GM23338 (cell line): ENCODE results near the gene RPRML. TPM values are rescaled to one million over a fixed set of nuclear protein-coding genes. Genes with fewer than 3 reads are reported as not detected.

ENCODE experiments used
- ATAC-seq: fragments of 200-7000 bp; cut with Tn5 transposase; 3 replicates; pipeline ENCODE4 v1.9.1; 2020
- DNase-seq: peaks from one replicate; pipeline ENCODE4 v3.0.0-alpha.2; 2015; ENCODE audit warnings: low spot score
- H2AFZ ChIP-seq: fragments of 200-600 bp; sonication (generic); 2 replicates; pipeline ENCODE4 v1.8.0; 2016; ENCODE audit warnings: antibody characterized with exemption, mild to moderate bottlenecking, moderate library complexity
- H3F3A ChIP-seq: fragments of 200-600 bp; sonication (generic); replicated peaks from 2 replicates; pipeline ENCODE4 v1.8.0; 2017; ENCODE audit warnings: antibody characterized with exemption, mixed run types, low read depth
- H3K27ac ChIP-seq: fragments of 200-600 bp; sonication (generic); 2 replicates; pipeline ENCODE4 v1.6.1; 2016; ENCODE audit warnings: low read depth
- H3K27me3 ChIP-seq: fragments of 200-600 bp; sonication (generic); 2 replicates; pipeline ENCODE4 v1.8.0; 2016; ENCODE audit warnings: mild to moderate bottlenecking, mixed run types, moderate library complexity; ENCODE audit not compliant: insufficient read depth
- H3K36me3 ChIP-seq: fragments of 200-600 bp; sonication (generic); 2 replicates; pipeline ENCODE4 v1.8.0; 2016; ENCODE audit warnings: mild to moderate bottlenecking; ENCODE audit not compliant: insufficient read depth
- H3K4me1 ChIP-seq: fragments of 200-600 bp; sonication (generic); 2 replicates; pipeline ENCODE4 v1.8.0; 2016; ENCODE audit warnings: mild to moderate bottlenecking, moderate library complexity; ENCODE audit not compliant: insufficient read depth
- H3K4me2 ChIP-seq: fragments of 200-600 bp; sonication (generic); 2 replicates; pipeline ENCODE4 v1.7.1; 2017; ENCODE audit warnings: mixed run types
- H3K4me3 ChIP-seq: fragments of 200-600 bp; sonication (generic); 2 replicates; pipeline ENCODE4 v1.6.1; 2016; ENCODE audit warnings: mixed run types
- H3K79me2 ChIP-seq: fragments of 200-600 bp; sonication (generic); replicated peaks from 2 replicates; pipeline ENCODE4 v1.8.0; 2017; ENCODE audit warnings: mild to moderate bottlenecking; ENCODE audit not compliant: insufficient read depth
- H3K9me2 ChIP-seq: fragments of 200-600 bp; sonication (generic); 2 replicates; pipeline ENCODE4 v1.8.0; 2017; ENCODE audit not compliant: insufficient read depth
- H4K20me1 ChIP-seq: fragments of 200-600 bp; sonication (generic); replicated peaks from 2 replicates; pipeline ENCODE4 v1.8.0; 2017; ENCODE audit warnings: mild to moderate bottlenecking; ENCODE audit not compliant: insufficient read depth
- H3K27ac Mint-ChIP-seq: 2 replicates; pipeline ENCODE4 v1.8.0; 2020; ENCODE audit warnings: inconsistent platforms, mild to moderate bottlenecking, moderate library complexity, mixed read lengths
- H3K27me3 Mint-ChIP-seq: 3 replicates; pipeline ENCODE4 v1.8.0; 2022; ENCODE audit warnings: low read depth, mild to moderate bottlenecking, moderate library complexity, mixed read lengths, inconsistent platforms; ENCODE audit not compliant: insufficient read depth, poor library complexity
- H3K36me3 Mint-ChIP-seq: 3 replicates; pipeline ENCODE4 v1.8.0; 2021; ENCODE audit warnings: low read depth, mild to moderate bottlenecking, inconsistent platforms, moderate library complexity, mixed read lengths
- H3K4me1 Mint-ChIP-seq: 3 replicates; pipeline ENCODE4 v1.8.0; 2020; ENCODE audit warnings: mild to moderate bottlenecking, inconsistent platforms, mixed read lengths
- H3K4me3 Mint-ChIP-seq: 3 replicates; pipeline ENCODE4 v1.8.0; 2021; ENCODE audit warnings: moderate library complexity, mild to moderate bottlenecking, inconsistent platforms, mixed read lengths
- H3K9me3 Mint-ChIP-seq: 3 replicates; pipeline ENCODE4 v1.8.0; 2020; ENCODE audit warnings: moderate library complexity, mild to moderate bottlenecking, inconsistent platforms, mixed read lengths
- CREB1 ChIP-seq: fragments of 250-450 bp; sonication (Bioruptor Pico); IDR thresholded peaks from 2 replicates; pipeline ENCODE4 v1.5.0; 2020; ENCODE audit warnings: low read depth, mild to moderate bottlenecking, moderate library complexity
- CTCF ChIP-seq, 2 experiments: fragments of 200-600 bp in 1 of 2; sonication (generic) in 1 of 2; conservative IDR thresholded peaks; 2 replicates each; pipeline versions ENCODE4 v1.5.1 to v1.6.1; 2016 to 2017; ENCODE audit warnings: antibody characterized with exemption in 2 of 2, low read depth in 2 of 2, mild to moderate bottlenecking in 2 of 2, moderate library complexity in 1 of 2
- ETS1 ChIP-seq: IDR thresholded peaks from 2 replicates; pipeline ENCODE4 v1.6.1; 2016; ENCODE audit warnings: antibody characterized with exemption
- EZH2phosphoT487 ChIP-seq: fragments of 200-600 bp; sonication (generic); IDR thresholded peaks from one replicate; pipeline ENCODE4 v1.8.1; 2018; ENCODE audit warnings: antibody characterized with exemption; ENCODE audit not compliant: unreplicated experiment
- JUNB ChIP-seq: IDR thresholded peaks from one replicate; pipeline ENCODE4 v1.6.1; 2016; ENCODE audit warnings: antibody characterized with exemption; ENCODE audit not compliant: unreplicated experiment
- NANOG ChIP-seq: IDR thresholded peaks from 2 replicates; pipeline ENCODE4 v1.6.1; 2016; ENCODE audit warnings: antibody characterized with exemption, borderline replicate concordance
- POLR2AphosphoS5 ChIP-seq: IDR thresholded peaks from 2 replicates; pipeline ENCODE4 v1.6.1; 2016; ENCODE audit warnings: antibody characterized with exemption, low read depth
- STAT1 ChIP-seq: IDR thresholded peaks from one replicate; pipeline ENCODE4 v1.6.1; 2016; ENCODE audit warnings: antibody characterized with exemption; ENCODE audit not compliant: unreplicated experiment
- ZNF114 ChIP-seq: fragments of 250-450 bp; sonication (Bioruptor Pico); IDR thresholded peaks from 2 replicates; pipeline ENCODE4 v1.5.0; 2020; ENCODE audit warnings: mild to moderate bottlenecking, moderate library complexity
- ZNF331 ChIP-seq: fragments of 250-450 bp; sonication (Bioruptor Pico); IDR thresholded peaks from 2 replicates; pipeline ENCODE4 v1.5.0; 2020; ENCODE audit warnings: low read depth, mild to moderate bottlenecking, moderate library complexity
- polyA plus RNA-seq: library from polyadenylated mRNA; unstranded; fragments of >200 nt; fragmentation: Nextera tagmentation; extraction: Ambion mirVana; gene quantifications from 2 replicates; pipeline ENCODE4 v1.2.1, GENCODE V29; 2016
- total RNA-seq: library from RNA; depleted of rRNA; stranded (reverse); fragments of >200 nt; shearing (Covaris generic); gene quantifications from 2 replicates; pipeline ENCODE4 v1.2.3, GENCODE V29; 2014
- TF ChIP-seq, protein P1 (sequence below): IDR thresholded peaks from one replicate; pipeline ENCODE4 v1.6.1; 2018; ENCODE audit warnings: antibody characterized with exemption; ENCODE audit not compliant: unreplicated experiment

Gene RPRML
- total and polyA plus RNA-seq, 2 experiments from 2014 or later, result 2.1 to 16.4 TPM

DNA sequence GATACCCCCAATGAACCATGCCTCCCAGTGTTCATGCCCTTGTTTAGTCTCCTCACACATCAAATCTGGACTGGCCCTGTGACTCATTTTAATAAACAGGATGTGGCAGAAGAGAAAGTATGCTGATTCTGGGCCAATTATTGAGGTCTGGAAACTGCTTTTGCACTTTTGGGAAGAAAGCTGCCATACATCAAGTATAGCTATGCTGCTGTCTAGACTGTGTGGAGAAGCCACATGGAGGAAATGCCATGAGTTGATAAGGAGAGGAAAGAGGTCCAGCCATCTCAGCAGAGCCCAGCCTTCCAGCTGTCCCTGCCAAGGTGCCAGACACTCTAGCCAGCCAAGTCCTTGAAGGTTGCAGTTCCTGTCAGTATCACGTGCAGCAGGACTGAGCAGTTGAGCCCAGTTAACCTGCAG lies 16.7 kb downstream of the RPRML start:
- DNase-seq (no peak), ATAC-seq (no peak)
- Histone ChIP-seq H4K20me1 (no peaks in the 10 kb centered on the region; the same call in 1 of the 2 replicates), H3K4me3 (no peak overlapping the region), H3K4me2 (no peak overlapping the region), H3K27ac (no peak overlapping the region), H2AFZ (no peak overlapping the region), H3K9me2 (no peaks in the 10 kb centered on the region; the same call in 1 of the 2 replicates), H3F3A (no peaks in the 10 kb centered on the region), H3K36me3 (no peaks in the 10 kb centered on the region), H3K4me1 (no peaks in the 10 kb centered on the region), H3K79me2 (no peaks in the 10 kb centered on the region), H3K27me3 (no peaks in the 10 kb centered on the region)
- Mint-ChIP-seq H3K4me3 (no peak overlapping the region), H3K27me3 (peaks cover 8% of the 10 kb centered on the region), H3K36me3 (peaks cover 7% of the 10 kb centered on the region; the same call in 1 of the 3 replicates), H3K4me1 (no peaks in the 10 kb centered on the region; the same call in 2 of the 3 replicates), H3K9me3 (peaks cover 6% of the 10 kb centered on the region; the same call in 2 of the 3 replicates), H3K27ac (no peak overlapping the region)
- no peak for TF ChIP-seq ZNF331 (CRISPR knock-in tag)
- no peak for TF ChIP-seq EZH2phosphoT487
- TF ChIP-seq CTCF (conservative IDR thresholded peaks at IDR 0.05; ENCODE audit: low read depth in 2 of 2), result no peak
- TF ChIP-seq ETS1, result no peak

DNA sequence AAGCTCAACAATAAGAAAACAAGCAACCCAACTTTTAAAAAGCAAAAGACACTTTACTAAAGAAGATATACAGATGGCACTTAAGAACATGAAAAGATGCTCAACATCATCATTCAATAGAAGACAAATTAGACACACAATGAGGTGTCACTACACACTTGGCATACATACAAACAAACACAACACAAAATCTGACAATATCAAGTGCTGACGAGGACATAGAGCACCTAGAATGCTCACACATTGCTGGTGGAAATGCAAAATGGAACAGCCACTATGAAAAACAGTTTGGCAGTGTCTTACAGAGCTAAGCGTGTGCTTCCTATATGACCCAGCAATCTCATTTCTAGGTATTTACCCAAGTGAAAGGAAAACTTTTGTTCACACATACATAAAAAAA lies 18.9 kb downstream of the RPRML start:
- Mint-ChIP-seq H3K4me3 (no peak overlapping the region), H3K9me3 (peaks cover 6% of the 10 kb centered on the region; the same call in 2 of the 3 replicates), H3K36me3 (peaks cover 12% of the 10 kb centered on the region; the same call in 2 of the 3 replicates), H3K27me3 (peaks cover 6% of the 10 kb centered on the region), H3K4me1 (no peaks in the 10 kb centered on the region; the same call in 2 of the 3 replicates), H3K27ac (no peak overlapping the region)
- no peak for DNase-seq
- Histone ChIP-seq H3K4me3 (no peak overlapping the region), H3K4me2 (no peak overlapping the region), H3K4me1 (no peaks in the 10 kb centered on the region), H3K27me3 (no peaks in the 10 kb centered on the region), H3K27ac (no peak overlapping the region), H4K20me1 (no peaks in the 10 kb centered on the region; the same call in 1 of the 2 replicates), H2AFZ (no peak overlapping the region), H3K36me3 (no peaks in the 10 kb centered on the region), H3K79me2 (no peaks in the 10 kb centered on the region), H3F3A (no peaks in the 10 kb centered on the region), H3K9me2 (no peaks in the 10 kb centered on the region; the same call in 1 of the 2 replicates)
- no peak for ATAC-seq
- TF ChIP-seq ZNF114 (CRISPR knock-in tag) (no peak), STAT1 (no peak), JUNB (no peak), NANOG (no peak), POLR2AphosphoS5 (no peak), CREB1 (CRISPR knock-in tag) (no peak), ZNF331 (CRISPR knock-in tag) (no peak), CTCF (conservative IDR thresholded peaks at IDR 0.05; ENCODE audit: low read depth in 2 of 2) (no peak)
- TF ChIP-seq, protein P1, sequence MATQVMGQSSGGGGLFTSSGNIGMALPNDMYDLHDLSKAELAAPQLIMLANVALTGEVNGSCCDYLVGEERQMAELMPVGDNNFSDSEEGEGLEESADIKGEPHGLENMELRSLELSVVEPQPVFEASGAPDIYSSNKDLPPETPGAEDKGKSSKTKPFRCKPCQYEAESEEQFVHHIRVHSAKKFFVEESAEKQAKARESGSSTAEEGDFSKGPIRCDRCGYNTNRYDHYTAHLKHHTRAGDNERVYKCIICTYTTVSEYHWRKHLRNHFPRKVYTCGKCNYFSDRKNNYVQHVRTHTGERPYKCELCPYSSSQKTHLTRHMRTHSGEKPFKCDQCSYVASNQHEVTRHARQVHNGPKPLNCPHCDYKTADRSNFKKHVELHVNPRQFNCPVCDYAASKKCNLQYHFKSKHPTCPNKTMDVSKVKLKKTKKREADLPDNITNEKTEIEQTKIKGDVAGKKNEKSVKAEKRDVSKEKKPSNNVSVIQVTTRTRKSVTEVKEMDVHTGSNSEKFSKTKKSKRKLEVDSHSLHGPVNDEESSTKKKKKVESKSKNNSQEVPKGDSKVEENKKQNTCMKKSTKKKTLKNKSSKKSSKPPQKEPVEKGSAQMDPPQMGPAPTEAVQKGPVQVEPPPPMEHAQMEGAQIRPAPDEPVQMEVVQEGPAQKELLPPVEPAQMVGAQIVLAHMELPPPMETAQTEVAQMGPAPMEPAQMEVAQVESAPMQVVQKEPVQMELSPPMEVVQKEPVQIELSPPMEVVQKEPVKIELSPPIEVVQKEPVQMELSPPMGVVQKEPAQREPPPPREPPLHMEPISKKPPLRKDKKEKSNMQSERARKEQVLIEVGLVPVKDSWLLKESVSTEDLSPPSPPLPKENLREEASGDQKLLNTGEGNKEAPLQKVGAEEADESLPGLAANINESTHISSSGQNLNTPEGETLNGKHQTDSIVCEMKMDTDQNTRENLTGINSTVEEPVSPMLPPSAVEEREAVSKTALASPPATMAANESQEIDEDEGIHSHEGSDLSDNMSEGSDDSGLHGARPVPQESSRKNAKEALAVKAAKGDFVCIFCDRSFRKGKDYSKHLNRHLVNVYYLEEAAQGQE, result no peak
